Stimulated activated naive CD8-positive, alpha-beta T cell treated with anti-CD3 and anti-CD28 coated beads, Interleukin-15, amount 100 ng/mL, for 72 hours (primary cell): ENCODE measurements around the gene TGFBR3.

Source experiments
- ATAC-seq: fragments of 150-1000 bp; cut with Tn5 transposase; 2 replicates; pipeline ENCODE4 v1.10.0; 2021; ENCODE audit warnings: mild to moderate bottlenecking, moderate library complexity
- DNase-seq, 2 donors: peaks; one replicate each; pipeline ENCODE4 v3.0.0; 2021 to 2022
- H3K27ac Mint-ChIP-seq, 2 donors: one replicate each; pipeline ENCODE4 v1.8.0; 2022; ENCODE audit warnings: mild to moderate bottlenecking in 2 of 2, mixed read lengths in 2 of 2, moderate library complexity in 2 of 2
- H3K27me3 Mint-ChIP-seq: one replicate; pipeline ENCODE4 v1.8.0; 2022; ENCODE audit warnings: mixed read lengths
- H3K4me1 Mint-ChIP-seq: one replicate; pipeline ENCODE4 v1.8.0; 2022; ENCODE audit warnings: mild to moderate bottlenecking, mixed read lengths
- H3K4me3 Mint-ChIP-seq, 2 donors: one replicate each; pipeline ENCODE4 v1.8.0; 2022; ENCODE audit warnings: mild to moderate bottlenecking in 2 of 2, mixed read lengths in 2 of 2, moderate library complexity in 1 of 2
- H3K9me3 Mint-ChIP-seq, 2 donors: one replicate each; pipeline ENCODE4 v1.8.0; 2022; ENCODE audit warnings: mixed read lengths in 2 of 2

Gene TGFBR3

DNA sequence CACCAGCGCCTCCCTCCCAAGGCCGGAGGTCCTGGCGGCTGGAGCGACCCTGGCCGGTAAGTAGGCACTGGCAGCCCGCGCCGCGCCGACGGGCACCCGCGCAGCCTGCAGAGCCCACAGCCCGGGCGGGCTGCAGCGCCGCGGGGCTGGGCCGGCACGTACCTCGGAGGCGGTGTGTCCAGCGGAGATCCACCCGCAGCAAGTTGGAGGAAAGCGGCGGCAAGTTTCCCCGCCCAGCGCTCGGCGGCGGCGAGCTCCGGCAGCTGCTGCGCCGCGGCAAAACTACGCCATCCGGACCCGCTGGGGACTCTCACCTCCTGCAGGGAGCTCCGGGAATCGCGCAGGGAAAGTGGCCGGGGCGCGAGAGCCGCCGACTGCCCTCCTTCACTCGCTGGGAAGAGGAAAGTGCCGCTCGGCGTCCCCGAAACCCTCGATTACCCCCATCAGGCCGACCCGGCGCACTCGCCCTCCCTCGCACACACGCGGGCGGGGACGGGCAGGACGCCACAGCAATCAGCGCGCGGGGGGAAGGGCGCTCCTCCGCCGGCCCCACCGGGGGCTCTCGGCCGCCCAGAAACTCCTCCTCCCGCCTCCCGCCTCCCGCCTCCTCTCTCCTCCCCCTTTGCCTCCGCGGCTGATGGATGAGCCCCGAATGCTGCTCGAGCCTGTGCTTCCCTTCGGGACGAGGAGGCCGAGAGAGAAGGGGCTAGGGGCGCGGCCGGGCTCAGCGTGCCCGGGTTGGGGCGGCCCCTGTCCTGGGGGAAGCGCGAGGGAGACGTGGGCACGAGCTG lies at the start of gene TGFBR3:
TSS of gene TGFBR3 (minus strand) at position 436 of the 791 bp plus-strand sequence. CDS start 24,620 bp downstream, outside the sequence.
- peak within 1 kb of the TSS; percentile 34 to 87 for H3K27ac Mint-ChIP-seq
- peak; percentile 78 for ATAC-seq

DNA sequence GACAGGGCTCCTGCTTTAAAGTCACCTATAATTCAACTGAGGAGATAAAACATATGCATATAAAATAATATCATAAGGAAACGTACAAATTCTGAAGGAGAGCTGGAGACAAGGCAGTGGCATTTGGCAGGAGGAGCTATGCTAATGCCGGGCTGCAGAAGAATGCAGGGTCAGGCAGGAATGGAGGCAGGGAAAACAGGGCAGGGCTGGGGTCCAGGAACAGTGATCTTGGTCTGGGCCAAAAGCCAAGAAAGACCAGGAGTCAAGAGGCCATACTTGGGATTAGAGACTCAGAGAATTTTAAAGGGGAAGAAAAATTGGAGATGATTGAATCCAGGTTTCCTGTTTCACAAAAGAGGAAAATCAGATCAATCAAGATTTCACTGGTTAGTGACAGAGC lies 43.3 kb upstream of the TGFBR3 start:
- Mint-ChIP-seq H3K4me1 (peaks cover 2% of the 10 kb centered on the region), H3K4me3 (no peak overlapping the region), H3K27ac (peak overlapping the region in 1 of 2 donors; percentile 18), H3K27me3 (peaks cover 8% of the 10 kb centered on the region), H3K9me3 (no peaks in the 10 kb centered on the region)
- ATAC-seq (no peak), DNase-seq (no peak)

More for the DNA sequence above, at the start of gene TGFBR3:
- peak within 1 kb of the TSS; percentile 86 to 95 for H3K4me3 Mint-ChIP-seq
- DNase-seq = peak; percentile 54 to 70
- H3K27me3 Mint-ChIP-seq = peaks cover 38% of the 10 kb centered on the region
- no peaks in the 10 kb centered on the region for H3K9me3 Mint-ChIP-seq
- H3K4me1 Mint-ChIP-seq = peaks cover 53% of the 10 kb centered on the region

- no peak for DNase-seq
- ATAC-seq = no peak
- Mint-ChIP-seq H3K4me3 (no peak overlapping the region), H3K27me3 (peaks cover 8% of the 10 kb centered on the region), H3K9me3 (no peaks in the 10 kb centered on the region), H3K27ac (no peak overlapping the region), H3K4me1 (peaks cover 10% of the 10 kb centered on the region)
Observed at GRCh38 chr1:91928026-91928425, 42.1 kb upstream of the TGFBR3 start.

DNA sequence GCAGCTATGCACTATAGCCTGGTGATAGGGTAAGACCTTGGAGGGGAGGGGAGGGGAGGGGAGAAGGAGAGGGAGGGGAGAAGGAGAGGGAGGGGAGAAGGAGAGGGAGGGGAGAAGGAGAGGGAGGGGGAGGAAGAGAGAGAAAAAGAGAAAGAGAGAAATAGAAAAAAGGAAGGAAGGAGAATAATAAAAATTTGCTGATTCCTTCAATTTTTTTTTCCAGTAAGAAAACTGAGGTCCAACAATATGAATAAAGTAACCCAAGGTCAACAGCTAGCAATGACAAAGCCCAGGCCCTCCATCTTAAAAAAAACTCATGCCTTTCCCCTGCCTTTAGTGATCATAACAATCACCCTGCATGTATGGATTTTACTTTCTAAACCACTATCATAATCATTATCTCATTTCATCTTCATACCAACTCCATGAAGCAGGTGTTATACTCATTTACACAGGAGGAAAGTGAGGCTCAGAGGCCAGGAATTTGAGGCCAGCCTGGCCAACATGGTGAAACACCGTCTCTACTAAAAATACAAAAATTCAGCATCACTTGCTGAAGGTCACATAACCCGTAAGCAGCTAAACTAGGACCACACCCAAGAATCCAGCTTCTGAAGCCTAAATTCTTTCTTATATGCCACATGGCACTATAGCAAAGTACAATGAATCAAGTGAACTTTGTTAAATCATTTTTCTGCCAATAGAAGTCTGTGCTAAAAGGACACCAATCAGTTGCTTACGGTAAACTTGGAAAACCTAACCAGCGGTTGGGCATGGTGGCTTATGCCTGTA lies 39.9 kb upstream of the TGFBR3 start:
- no peak overlapping the region for H3K4me3 Mint-ChIP-seq
- H3K27ac Mint-ChIP-seq = no peak overlapping the region
- H3K9me3 Mint-ChIP-seq = no peaks in the 10 kb centered on the region
- H3K27me3 Mint-ChIP-seq = peaks cover 8% of the 10 kb centered on the region
- no peak for ATAC-seq
- H3K4me1 Mint-ChIP-seq = peaks cover 10% of the 10 kb centered on the region
- DNase-seq = no peak

GRCh38 chr1:91924146-91924545 lies 38.2 kb upstream of the TGFBR3 start:
- Mint-ChIP-seq H3K27me3 (peaks cover 8% of the 10 kb centered on the region), H3K4me3 (no peak overlapping the region), H3K9me3 (no peaks in the 10 kb centered on the region), H3K27ac (no peak overlapping the region), H3K4me1 (peaks cover 10% of the 10 kb centered on the region)
- DNase-seq (no peak), ATAC-seq (no peak)

- Mint-ChIP-seq H3K4me1 (peaks cover 10% of the 10 kb centered on the region), H3K27ac (no peak overlapping the region), H3K9me3 (no peaks in the 10 kb centered on the region), H3K4me3 (no peak overlapping the region), H3K27me3 (no peaks in the 10 kb centered on the region)
- ATAC-seq (no peak), DNase-seq (no peak)
Observed at GRCh38 chr1:91919962-91920361, 34.0 kb upstream of the TGFBR3 start.

DNA sequence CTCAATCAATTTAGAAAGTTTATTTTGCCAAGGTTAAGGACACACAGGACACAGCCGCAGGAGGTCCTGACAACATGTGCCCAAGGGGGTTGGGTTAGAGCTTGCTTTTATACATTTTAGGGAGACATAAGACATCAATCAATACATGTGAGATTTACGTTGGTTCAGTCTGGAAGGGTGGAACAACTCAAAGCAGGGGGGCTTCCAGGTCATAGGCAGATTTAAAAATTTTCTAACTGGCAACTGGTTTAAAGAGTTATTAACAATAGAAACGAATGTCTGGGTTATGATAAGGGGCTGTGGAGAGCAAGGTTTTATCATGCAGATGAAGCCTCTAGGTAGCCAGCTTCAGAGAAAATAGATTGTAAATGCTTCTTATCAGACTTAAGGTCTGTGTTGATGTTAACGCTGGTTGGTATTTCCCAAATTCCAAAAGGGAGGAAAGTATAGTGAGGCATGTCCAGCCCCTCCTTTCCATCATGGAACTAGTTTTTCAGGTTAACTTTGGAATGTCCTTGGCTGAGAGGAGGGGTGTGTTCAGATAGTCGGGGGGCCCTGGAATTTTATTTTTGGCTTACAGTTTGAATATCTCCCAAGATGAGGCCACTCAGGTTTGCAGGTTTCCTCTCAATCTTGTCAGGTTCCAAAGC lies 31.0 kb upstream of the TGFBR3 start:
- no peaks in the 10 kb centered on the region for H3K27me3 Mint-ChIP-seq
- H3K4me1 Mint-ChIP-seq = no peaks in the 10 kb centered on the region
- no peak overlapping the region for H3K4me3 Mint-ChIP-seq
- no peaks in the 10 kb centered on the region for H3K9me3 Mint-ChIP-seq
- no peak overlapping the region for H3K27ac Mint-ChIP-seq
- ATAC-seq = no peak
- no peak for DNase-seq

GRCh38 chr1:91916046-91916445 lies 30.1 kb upstream of the TGFBR3 start:
- DNase-seq (no peak), ATAC-seq (no peak)
- Mint-ChIP-seq H3K27me3 (no peaks in the 10 kb centered on the region), H3K4me3 (no peak overlapping the region), H3K9me3 (no peaks in the 10 kb centered on the region), H3K4me1 (no peaks in the 10 kb centered on the region), H3K27ac (peak overlapping the region; percentile 16 to 83)

DNA sequence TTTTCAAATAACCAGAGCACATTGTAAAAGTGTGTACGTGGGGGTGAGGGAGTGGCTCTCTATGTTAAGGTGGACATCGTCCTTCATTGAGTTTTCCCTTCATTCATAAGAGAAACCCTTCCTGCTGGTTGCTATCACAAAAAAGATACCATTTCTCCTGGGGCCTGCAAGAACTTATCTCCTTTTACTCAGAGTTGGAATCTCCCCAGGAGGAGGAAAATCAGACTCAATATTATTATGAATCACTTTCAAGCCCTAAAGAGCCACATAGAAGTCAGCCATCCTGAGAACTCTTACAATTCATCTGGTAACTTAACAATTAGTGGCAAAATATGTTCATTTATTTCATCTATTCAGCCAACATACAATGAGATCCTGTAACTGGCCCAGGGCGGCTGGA lies 27.1 kb upstream of the TGFBR3 start:
- no peak for DNase-seq
- H3K27ac Mint-ChIP-seq = no peak overlapping the region
- H3K4me3 Mint-ChIP-seq = no peak overlapping the region
- H3K4me1 Mint-ChIP-seq = no peaks in the 10 kb centered on the region
- no peaks in the 10 kb centered on the region for H3K9me3 Mint-ChIP-seq
- ATAC-seq = no peak
- no peaks in the 10 kb centered on the region for H3K27me3 Mint-ChIP-seq

DNA sequence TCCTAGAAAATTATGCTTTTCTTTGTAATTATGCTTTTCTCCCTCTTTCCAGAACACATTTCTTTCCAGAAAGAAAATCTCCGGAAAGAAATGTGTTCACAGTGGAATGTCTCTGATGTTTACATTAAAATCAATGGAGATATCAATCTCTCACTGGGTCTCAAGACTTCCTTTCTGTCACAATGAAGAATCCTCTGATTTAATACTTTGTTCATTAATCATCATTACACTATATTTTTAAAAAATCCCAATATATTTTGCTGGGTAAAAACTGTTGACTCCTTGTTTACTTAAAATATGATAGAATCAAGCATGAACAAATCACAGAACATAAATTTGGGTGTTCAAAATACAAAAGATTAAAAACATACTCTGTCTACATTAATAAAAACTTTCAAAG lies 26.3 kb upstream of the TGFBR3 start:
- Mint-ChIP-seq H3K4me3 (no peak overlapping the region), H3K27me3 (no peaks in the 10 kb centered on the region), H3K4me1 (no peaks in the 10 kb centered on the region), H3K27ac (no peak overlapping the region), H3K9me3 (no peaks in the 10 kb centered on the region)
- ATAC-seq = no peak
- no peak for DNase-seq

DNA sequence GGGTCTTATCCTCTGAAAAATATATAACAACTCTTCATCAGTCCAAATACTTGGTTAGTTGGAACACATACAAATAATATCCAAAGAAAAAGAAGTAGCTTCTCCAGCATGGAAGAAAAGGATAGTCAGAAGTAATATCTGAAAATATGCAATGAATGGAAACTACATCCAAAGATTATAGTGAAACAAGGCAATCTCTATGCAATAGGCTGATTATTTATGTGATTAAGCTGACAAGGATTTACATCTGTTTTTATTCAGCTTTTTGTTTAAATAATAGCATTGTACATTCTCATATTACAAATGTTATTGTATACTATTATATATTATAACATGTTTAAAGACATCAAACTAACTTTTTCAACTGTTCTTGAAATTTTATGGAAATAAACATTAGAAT lies 15.3 kb upstream of the TGFBR3 start:
- Mint-ChIP-seq H3K4me3 (no peak overlapping the region), H3K27me3 (peaks cover 7% of the 10 kb centered on the region), H3K4me1 (no peaks in the 10 kb centered on the region), H3K27ac (no peak overlapping the region), H3K9me3 (no peaks in the 10 kb centered on the region)
- ATAC-seq (no peak), DNase-seq (no peak)

DNA sequence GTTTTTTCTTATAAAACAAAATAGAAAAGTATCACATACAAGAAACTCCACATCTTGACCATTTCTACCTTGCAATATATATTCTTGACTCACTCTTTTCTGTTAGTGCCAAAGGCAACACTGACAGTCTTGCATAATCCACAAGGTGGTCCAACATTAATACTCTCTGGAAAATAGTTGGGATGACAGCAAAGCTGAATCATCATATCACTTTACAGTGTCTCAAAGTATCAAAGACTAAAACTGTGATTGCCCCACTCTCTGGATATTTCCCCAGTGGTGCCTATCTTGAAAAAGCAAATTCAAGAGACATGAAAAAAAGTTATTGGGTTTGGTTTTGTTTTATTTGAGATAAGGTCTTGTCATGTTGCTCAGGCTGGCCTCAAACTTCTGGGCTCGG lies 14.6 kb upstream of the TGFBR3 start:
- Mint-ChIP-seq H3K9me3 (no peaks in the 10 kb centered on the region), H3K27ac (no peak overlapping the region), H3K4me1 (peaks cover 7% of the 10 kb centered on the region), H3K27me3 (peaks cover 7% of the 10 kb centered on the region), H3K4me3 (no peak overlapping the region)
- no peak for ATAC-seq
- no peak for DNase-seq

- DNase-seq = no peak
Observed at GRCh38 chr1:91897016-91897415, 11.1 kb upstream of the TGFBR3 start.

GRCh38 chr1:91895832-91896556 lies 10.0 kb upstream of the TGFBR3 start:
- H3K27me3 Mint-ChIP-seq = no peaks in the 10 kb centered on the region
- no peak overlapping the region for H3K27ac Mint-ChIP-seq
- H3K4me1 Mint-ChIP-seq = peaks cover 18% of the 10 kb centered on the region
- DNase-seq (no peak), ATAC-seq (peak; percentile 69)
- H3K4me3 Mint-ChIP-seq = no peak overlapping the region
- no peaks in the 10 kb centered on the region for H3K9me3 Mint-ChIP-seq

More at GRCh38 chr1:91897016-91897415, 11.1 kb upstream of the TGFBR3 start:
- H3K27ac Mint-ChIP-seq = no peak overlapping the region
- H3K9me3 Mint-ChIP-seq = no peaks in the 10 kb centered on the region
- no peak for ATAC-seq
- no peak overlapping the region for H3K4me3 Mint-ChIP-seq
- H3K27me3 Mint-ChIP-seq = peaks cover 1% of the 10 kb centered on the region
- H3K4me1 Mint-ChIP-seq = peaks cover 12% of the 10 kb centered on the region

GRCh38 chr1:91894036-91894761 lies 8.2 kb upstream of the TGFBR3 start:
- Mint-ChIP-seq H3K27me3 (no peaks in the 10 kb centered on the region), H3K9me3 (no peaks in the 10 kb centered on the region), H3K4me1 (peaks cover 28% of the 10 kb centered on the region), H3K4me3 (no peak overlapping the region), H3K27ac (no peak overlapping the region)
- ATAC-seq (no peak), DNase-seq (no peak)
